ENCODE data around the gene VCAN. TPM values are rescaled to one million over a fixed set of nuclear protein-coding genes. Genes with fewer than 3 reads are reported as not detected.

VCAN gene
- total RNA-seq, 2 experiments from 2014 or later: under 0.01 TPM; not detected in 1

DNA sequence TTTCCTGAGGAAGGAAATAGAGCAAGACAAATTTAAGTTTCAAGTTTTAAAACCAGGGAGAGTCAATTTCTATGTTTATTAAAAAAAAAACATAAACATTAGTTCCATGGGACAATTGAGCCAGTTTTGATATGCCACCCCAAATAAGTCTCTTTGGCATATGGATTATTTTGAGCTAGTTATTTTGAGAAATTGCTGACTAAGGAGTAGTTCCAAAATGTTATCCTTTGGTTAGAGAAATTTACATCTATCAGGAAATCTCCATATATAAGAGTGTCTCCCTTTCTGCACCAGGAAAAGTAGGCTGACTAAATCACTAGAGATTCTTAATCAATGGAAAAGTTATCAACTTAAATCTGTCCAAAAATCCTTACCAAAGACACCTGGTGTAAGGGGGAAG is 143.3 kb downstream of the VCAN start:
- H3K9me3 ChIP-seq (ENCODE audit: low read length): no peaks in the 10 kb centered on the region
- TF ChIP-seq CTCF (conservative IDR thresholded peaks at IDR 0.05; ENCODE audit: low read length) (no peak), EZH2phosphoT487 (IDR thresholded peaks at IDR 0.05; ENCODE audit: borderline replicate concordance, low read depth, low read length) (no peak)
- H3K9me2 ChIP-seq (ENCODE audit: insufficient read depth, low read length): no peaks in the 10 kb centered on the region
- intact Hi-C loops (cut with micrococcal nuclease; ENCODE audit: unreplicated experiment): no loop called here
- H3K27ac ChIP-seq (ENCODE audit: low read depth, low read length, poor library complexity, severe bottlenecking): no peak overlapping the region
- no TSS peak for BruUV-seq (replicated peaks)
- H3K4me2 ChIP-seq (ENCODE audit: low read length): no peak overlapping the region
- H3K4me1 ChIP-seq (ENCODE audit: insufficient read depth, low read length, poor library complexity, severe bottlenecking): no peaks in the 10 kb centered on the region
- no peak for DNase-seq (ENCODE audit: low spot score)
- no peaks in the 10 kb centered on the region for H3K79me2 ChIP-seq (ENCODE audit: insufficient read depth, low read depth, low read length)
- no peaks in the 10 kb centered on the region for H4K20me1 ChIP-seq (ENCODE audit: insufficient read depth, low read length)
- H3K36me3 ChIP-seq (ENCODE audit: insufficient read depth, low read length): no peaks in the 10 kb centered on the region
- POLR2A ChIA-PET: interaction anchor here (0.7 kb wide), 1 partner anchor 9 kb away, joined by 3 read pairs; no protein-coding TSS in a partner anchor
- no peak overlapping the region for H3K4me3 ChIP-seq (ENCODE audit: low read depth, low read length, poor library complexity, severe bottlenecking)
- H2AFZ ChIP-seq (ENCODE audit: low read length): no peak overlapping the region
- CTCF ChIA-PET (ENCODE audit: unreplicated experiment): no interaction called here

DNA sequence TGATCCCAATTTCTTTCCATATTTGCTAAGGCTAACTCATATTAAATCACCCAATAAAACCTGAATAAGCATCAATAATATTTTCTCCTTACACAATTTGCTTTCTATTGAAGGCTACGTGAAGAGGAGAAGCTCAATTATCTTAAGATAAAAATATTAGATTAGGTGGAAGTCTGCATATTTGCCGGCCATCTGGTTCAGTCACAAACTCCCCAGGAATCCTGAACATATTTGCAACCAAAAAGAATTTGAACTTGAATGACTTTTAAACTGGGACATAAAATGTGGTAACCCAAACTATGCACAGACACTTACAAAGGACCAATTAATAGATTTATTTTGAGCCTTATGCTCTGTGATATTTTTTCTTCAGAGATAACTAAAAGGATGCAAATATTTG is 156.8 kb downstream of the VCAN start:
- no peak for TF ChIP-seq EZH2phosphoT487 (IDR thresholded peaks at IDR 0.05; ENCODE audit: borderline replicate concordance, low read depth, low read length)
- no peak for TF ChIP-seq CTCF (conservative IDR thresholded peaks at IDR 0.05; ENCODE audit: low read length)
- Histone ChIP-seq H3K9me2 (ENCODE audit: insufficient read depth, low read length) (no peaks in the 10 kb centered on the region), H3K4me2 (ENCODE audit: low read length) (no peak overlapping the region), H3K36me3 (ENCODE audit: insufficient read depth, low read length) (no peaks in the 10 kb centered on the region), H3K79me2 (ENCODE audit: insufficient read depth, low read depth, low read length) (no peaks in the 10 kb centered on the region), H2AFZ (ENCODE audit: low read length) (no peak overlapping the region), H4K20me1 (ENCODE audit: insufficient read depth, low read length) (no peaks in the 10 kb centered on the region), H3K4me1 (ENCODE audit: insufficient read depth, low read length, poor library complexity, severe bottlenecking) (no peaks in the 10 kb centered on the region), H3K27ac (ENCODE audit: low read depth, low read length, poor library complexity, severe bottlenecking) (no peak overlapping the region), H3K9me3 (ENCODE audit: low read length) (no peaks in the 10 kb centered on the region), H3K4me3 (ENCODE audit: low read depth, low read length, poor library complexity, severe bottlenecking) (no peak overlapping the region)
- CTCF ChIA-PET (ENCODE audit: unreplicated experiment): no interaction called here
- intact Hi-C loops (cut with micrococcal nuclease; ENCODE audit: unreplicated experiment): no loop called here
- POLR2A ChIA-PET: interaction anchor here (1.0 kb wide), 1 partner anchor 8 kb away, joined by 3 read pairs; no protein-coding TSS in a partner anchor
- BruUV-seq (replicated peaks): no TSS peak
- no peak for DNase-seq (ENCODE audit: low spot score)

Other genes with a start within 250 kb of the VCAN start
- gene HAPLN1, start 249.1 kb downstream of the VCAN start, total RNA-seq (2014; rRNA removed; shearing (Covaris generic)): not detected in 2 replicates
- gene HAPLN1, start 249.1 kb downstream of the VCAN start, total RNA-seq (2022): not detected in 2 replicates